ENCODE data around the gene KCTD20.

- no peak for TF ChIP-seq CTCF (IDR thresholded peaks at IDR 0.05)
- no peak for TF ChIP-seq POLR2A (IDR thresholded peaks at IDR 0.05)
These were observed 20.1 kb upstream of the KCTD20 start for GRCh38 chr6:36422714-36423100.
